ENCODE measurements around the gene PAMR1.
"Not testable (repeated sequence)": the region's sequence is repeated elsewhere in the genome, so short reads cannot be mapped to it uniquely, and the experiment has no call there.

PAMR1 gene

DNA sequence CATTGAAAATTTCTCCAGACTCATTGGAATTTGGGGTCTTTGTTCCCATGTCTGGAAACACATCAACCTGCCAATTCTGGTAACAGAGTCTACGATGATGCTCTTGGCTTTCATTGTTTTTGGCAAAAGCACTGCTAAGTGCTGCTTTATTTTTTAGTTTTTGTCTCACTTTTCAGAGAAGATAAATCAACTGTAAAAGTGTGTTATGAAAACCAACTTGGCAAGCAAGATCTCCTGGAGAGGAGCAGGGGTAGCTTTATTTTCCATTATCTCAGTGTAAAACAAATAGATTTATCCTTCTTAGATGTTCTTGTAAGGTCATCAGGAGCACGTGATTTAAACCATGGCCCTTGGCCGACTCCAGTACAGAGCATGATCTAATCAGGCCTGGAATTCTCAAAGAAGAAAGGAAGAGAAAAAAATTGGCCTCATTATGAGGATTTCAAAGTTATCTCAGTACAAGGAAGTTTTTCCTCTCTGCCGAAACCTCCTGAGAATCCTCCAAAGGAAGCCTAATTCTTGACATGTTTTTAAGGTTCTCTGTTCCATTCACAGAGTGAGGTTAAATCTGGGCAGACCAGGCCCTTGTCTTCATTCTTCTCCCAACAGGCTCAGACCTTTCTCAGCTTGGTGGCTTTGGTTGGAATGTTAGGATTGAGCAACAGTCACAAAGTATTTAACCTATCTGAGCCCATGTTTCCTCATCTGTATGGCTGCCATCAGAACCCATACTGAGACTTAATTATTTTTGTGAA lies 16.4 kb upstream of the PAMR1 start:
- no peaks in the 10 kb centered on the region for H3K36me3 ChIP-seq (ENCODE audit: control insufficient read depth, low read depth, low read length)
- no peaks in the 10 kb centered on the region for H3K27me3 ChIP-seq (ENCODE audit: control insufficient read depth, insufficient read depth, low read length)
- H3K9me3 ChIP-seq (ENCODE audit: control insufficient read depth, low read depth, low read length): no peaks in the 10 kb centered on the region
- H3K4me3 ChIP-seq (ENCODE audit: low read length): no peak overlapping the region
- no peak overlapping the region for H3K27ac ChIP-seq (ENCODE audit: low read length)
- peaks cover 13% of the 10 kb centered on the region for H3K4me1 ChIP-seq (ENCODE audit: control insufficient read depth, low read depth, low read length)
- no peak overlapping the region for H3K9ac ChIP-seq (ENCODE audit: low read length)

GRCh38 chr11:35540526-35540925 lies 15.1 kb upstream of the PAMR1 start:
- Histone ChIP-seq H3K36me3 (ENCODE audit: control insufficient read depth, low read depth, low read length) (no peaks in the 10 kb centered on the region), H3K27ac (ENCODE audit: low read length) (no peak overlapping the region), H3K9me3 (ENCODE audit: control insufficient read depth, low read depth, low read length) (no peaks in the 10 kb centered on the region), H3K4me1 (ENCODE audit: control insufficient read depth, low read depth, low read length) (peaks cover 13% of the 10 kb centered on the region), H3K4me3 (ENCODE audit: low read length) (no peak overlapping the region), H3K27me3 (ENCODE audit: control insufficient read depth, insufficient read depth, low read length) (no peaks in the 10 kb centered on the region), H3K9ac (ENCODE audit: low read length) (no peak overlapping the region)

GRCh38 chr11:35539781-35540281 lies 14.4 kb upstream of the PAMR1 start:
- H3K9me3 ChIP-seq (ENCODE audit: control insufficient read depth, low read depth, low read length): no peaks in the 10 kb centered on the region
- no peak overlapping the region for H3K9ac ChIP-seq (ENCODE audit: low read length)
- no peaks in the 10 kb centered on the region for H3K27me3 ChIP-seq (ENCODE audit: control insufficient read depth, insufficient read depth, low read length)
- no peak overlapping the region for H3K4me3 ChIP-seq (ENCODE audit: low read length)
- H3K4me1 ChIP-seq (ENCODE audit: control insufficient read depth, low read depth, low read length): peaks cover 13% of the 10 kb centered on the region
- H3K27ac ChIP-seq (ENCODE audit: low read length): no peak overlapping the region
- H3K36me3 ChIP-seq (ENCODE audit: control insufficient read depth, low read depth, low read length): no peaks in the 10 kb centered on the region

- Histone ChIP-seq H3K27ac (ENCODE audit: low read length) (no peak overlapping the region), H3K9ac (ENCODE audit: low read length) (no peak overlapping the region)
These were observed 13.8 kb upstream of the PAMR1 start for GRCh38 chr11:35539256-35539655.

GRCh38 chr11:35536470-35536869 lies 11.1 kb upstream of the PAMR1 start:
- no peak overlapping the region for H3K4me3 ChIP-seq (ENCODE audit: low read length)
- no peaks in the 10 kb centered on the region for H3K9me3 ChIP-seq (ENCODE audit: control insufficient read depth, low read depth, low read length)
- H3K4me1 ChIP-seq (ENCODE audit: control insufficient read depth, low read depth, low read length): peaks cover 7% of the 10 kb centered on the region
- H3K36me3 ChIP-seq (ENCODE audit: control insufficient read depth, low read depth, low read length): no peaks in the 10 kb centered on the region
- H3K27me3 ChIP-seq (ENCODE audit: control insufficient read depth, insufficient read depth, low read length): no peaks in the 10 kb centered on the region
- no peak overlapping the region for H3K9ac ChIP-seq (ENCODE audit: low read length)
- no peak overlapping the region for H3K27ac ChIP-seq (ENCODE audit: low read length)

More at GRCh38 chr11:35539256-35539655, 13.8 kb upstream of the PAMR1 start:
- no peaks in the 10 kb centered on the region for H3K9me3 ChIP-seq (ENCODE audit: control insufficient read depth, low read depth, low read length)
- H3K4me3 ChIP-seq (ENCODE audit: low read length): no peak overlapping the region
- H3K27me3 ChIP-seq (ENCODE audit: control insufficient read depth, insufficient read depth, low read length): no peaks in the 10 kb centered on the region
- peaks cover 13% of the 10 kb centered on the region for H3K4me1 ChIP-seq (ENCODE audit: control insufficient read depth, low read depth, low read length)
- H3K36me3 ChIP-seq (ENCODE audit: control insufficient read depth, low read depth, low read length): no peaks in the 10 kb centered on the region

- H3K27ac ChIP-seq (ENCODE audit: low read length): no peak overlapping the region
- no peak overlapping the region for H3K4me3 ChIP-seq (ENCODE audit: low read length)
- H3K4me1 ChIP-seq (ENCODE audit: control insufficient read depth, low read depth, low read length): no peaks in the 10 kb centered on the region
- H3K36me3 ChIP-seq (ENCODE audit: control insufficient read depth, low read depth, low read length): no peaks in the 10 kb centered on the region
- H3K9ac ChIP-seq (ENCODE audit: low read length): no peak overlapping the region
- peaks cover 10% of the 10 kb centered on the region for H3K27me3 ChIP-seq (ENCODE audit: control insufficient read depth, insufficient read depth, low read length)
- H3K9me3 ChIP-seq (ENCODE audit: control insufficient read depth, low read depth, low read length): no peaks in the 10 kb centered on the region
These were observed 5.8 kb upstream of the PAMR1 start for GRCh38 chr11:35531246-35531645.

DNA sequence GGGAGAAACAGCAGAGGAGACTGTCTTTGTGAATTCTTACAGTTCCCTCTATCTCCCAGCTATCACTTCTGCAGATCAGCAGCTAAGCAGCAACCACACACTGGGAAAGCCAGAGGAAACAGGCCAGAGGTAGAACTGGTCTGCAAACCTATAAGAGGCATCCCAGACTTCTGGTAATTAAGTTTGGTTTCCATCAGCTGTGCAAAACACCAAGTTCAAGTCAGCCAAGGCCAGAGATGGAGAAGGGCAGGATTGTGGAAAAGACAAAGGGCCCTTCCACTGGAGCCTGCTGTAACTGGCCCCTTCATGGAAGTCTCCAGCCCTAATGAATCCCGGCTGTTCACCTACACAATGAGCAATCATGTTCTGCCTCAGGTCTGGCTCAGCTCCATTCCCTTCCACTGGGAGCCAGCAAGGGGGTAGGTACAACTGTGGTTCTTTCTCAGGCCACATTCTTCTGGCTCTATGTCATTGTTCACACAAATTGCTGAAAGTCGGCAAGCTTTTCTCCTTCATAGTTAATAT lies 4.6 kb upstream of the PAMR1 start:
- peaks cover 15% of the 10 kb centered on the region for H3K27me3 ChIP-seq (ENCODE audit: control insufficient read depth, insufficient read depth, low read length)
- H3K36me3 ChIP-seq (ENCODE audit: control insufficient read depth, low read depth, low read length): no peaks in the 10 kb centered on the region
- no peak overlapping the region for H3K4me3 ChIP-seq (ENCODE audit: low read length)
- no peak overlapping the region for H3K9ac ChIP-seq (ENCODE audit: low read length)
- no peaks in the 10 kb centered on the region for H3K9me3 ChIP-seq (ENCODE audit: control insufficient read depth, low read depth, low read length)
- H3K27ac ChIP-seq (ENCODE audit: low read length): no peak overlapping the region
- no peaks in the 10 kb centered on the region for H3K4me1 ChIP-seq (ENCODE audit: control insufficient read depth, low read depth, low read length)

GRCh38 chr11:35526370-35526792 lies 965 bp upstream of the PAMR1 start:
- Histone ChIP-seq H3K36me3 (ENCODE audit: control insufficient read depth, low read depth, low read length) (no peaks in the 10 kb centered on the region), H3K4me3 (ENCODE audit: low read length) (peak overlapping the region; percentile 49), H3K27me3 (ENCODE audit: control insufficient read depth, insufficient read depth, low read length) (peaks cover 34% of the 10 kb centered on the region), H3K9me3 (ENCODE audit: control insufficient read depth, low read depth, low read length) (no peaks in the 10 kb centered on the region), H3K9ac (ENCODE audit: low read length) (peak overlapping the region; percentile 1), H3K27ac (ENCODE audit: low read length) (no peak overlapping the region), H3K4me1 (ENCODE audit: control insufficient read depth, low read depth, low read length) (no peaks in the 10 kb centered on the region)

GRCh38 chr11:35524780-35525179 lies 636 bp downstream of the PAMR1 start:
- H3K27me3 ChIP-seq (ENCODE audit: control insufficient read depth, insufficient read depth, low read length): peaks cover 34% of the 10 kb centered on the region
- H3K4me1 ChIP-seq (ENCODE audit: control insufficient read depth, low read depth, low read length): no peaks in the 10 kb centered on the region
- H3K9ac ChIP-seq (ENCODE audit: low read length): no peak overlapping the region
- no peaks in the 10 kb centered on the region for H3K9me3 ChIP-seq (ENCODE audit: control insufficient read depth, low read depth, low read length)
- no peak overlapping the region for H3K27ac ChIP-seq (ENCODE audit: low read length)
- H3K36me3 ChIP-seq (ENCODE audit: control insufficient read depth, low read depth, low read length): no peaks in the 10 kb centered on the region
- peak overlapping the region; percentile 49 for H3K4me3 ChIP-seq (ENCODE audit: low read length)

GRCh38 chr11:35523861-35524260 lies 1.6 kb downstream of the PAMR1 start:
- Histone ChIP-seq H3K9me3 (ENCODE audit: control insufficient read depth, low read depth, low read length) (no peaks in the 10 kb centered on the region), H3K27me3 (ENCODE audit: control insufficient read depth, insufficient read depth, low read length) (peaks cover 34% of the 10 kb centered on the region), H3K27ac (ENCODE audit: low read length) (no peak overlapping the region), H3K4me1 (ENCODE audit: control insufficient read depth, low read depth, low read length) (no peaks in the 10 kb centered on the region), H3K9ac (ENCODE audit: low read length) (no peak overlapping the region), H3K36me3 (ENCODE audit: control insufficient read depth, low read depth, low read length) (no peaks in the 10 kb centered on the region), H3K4me3 (ENCODE audit: low read length) (no peak overlapping the region)

DNA sequence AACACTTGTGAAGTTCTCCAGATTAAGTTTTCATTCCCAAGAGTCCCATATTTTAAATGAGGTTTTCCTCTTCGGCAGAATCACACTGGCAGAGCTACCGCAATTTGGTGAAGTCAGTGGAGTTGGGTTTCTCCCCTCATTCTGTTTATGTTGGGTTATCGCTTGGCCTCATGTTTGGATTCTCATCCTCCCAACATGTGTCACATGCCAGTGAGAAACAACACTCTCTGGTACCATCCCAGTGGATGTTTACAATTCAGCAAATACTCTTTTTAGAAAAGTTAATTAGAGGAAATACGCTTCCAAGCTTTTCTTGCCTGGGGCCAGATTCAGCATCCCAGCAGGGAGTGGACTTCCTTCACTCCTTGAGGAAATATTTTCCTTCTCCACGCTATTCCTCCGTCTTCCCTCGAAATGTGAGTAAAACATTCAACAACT lies 2.1 kb downstream of the PAMR1 start:
- Histone ChIP-seq H3K4me3 (ENCODE audit: low read length) (no peak overlapping the region), H3K27me3 (ENCODE audit: control insufficient read depth, insufficient read depth, low read length) (peaks cover 34% of the 10 kb centered on the region), H3K4me1 (ENCODE audit: control insufficient read depth, low read depth, low read length) (no peaks in the 10 kb centered on the region), H3K36me3 (ENCODE audit: control insufficient read depth, low read depth, low read length) (no peaks in the 10 kb centered on the region), H3K9ac (ENCODE audit: low read length) (no peak overlapping the region), H3K9me3 (ENCODE audit: control insufficient read depth, low read depth, low read length) (no peaks in the 10 kb centered on the region), H3K27ac (ENCODE audit: low read length) (no peak overlapping the region)

GRCh38 chr11:35522091-35522490 lies 3.3 kb downstream of the PAMR1 start:
- not testable (repeated sequence) for H3K4me1 ChIP-seq (ENCODE audit: control insufficient read depth, low read depth, low read length); H3K9ac ChIP-seq (ENCODE audit: low read length); H3K36me3 ChIP-seq (ENCODE audit: control insufficient read depth, low read depth, low read length); H3K27ac ChIP-seq (ENCODE audit: low read length); H3K9me3 ChIP-seq (ENCODE audit: control insufficient read depth, low read depth, low read length); H3K4me3 ChIP-seq (ENCODE audit: low read length)
- peaks cover 32% of the 10 kb centered on the region for H3K27me3 ChIP-seq (ENCODE audit: control insufficient read depth, insufficient read depth, low read length)
